Measurements from ENCODE around the gene SLC13A2.
"Not testable (repeated sequence)": the region's sequence is repeated elsewhere in the genome, so short reads cannot be mapped to it uniquely, and the experiment has no call there.

The SLC13A2 gene, protein sequence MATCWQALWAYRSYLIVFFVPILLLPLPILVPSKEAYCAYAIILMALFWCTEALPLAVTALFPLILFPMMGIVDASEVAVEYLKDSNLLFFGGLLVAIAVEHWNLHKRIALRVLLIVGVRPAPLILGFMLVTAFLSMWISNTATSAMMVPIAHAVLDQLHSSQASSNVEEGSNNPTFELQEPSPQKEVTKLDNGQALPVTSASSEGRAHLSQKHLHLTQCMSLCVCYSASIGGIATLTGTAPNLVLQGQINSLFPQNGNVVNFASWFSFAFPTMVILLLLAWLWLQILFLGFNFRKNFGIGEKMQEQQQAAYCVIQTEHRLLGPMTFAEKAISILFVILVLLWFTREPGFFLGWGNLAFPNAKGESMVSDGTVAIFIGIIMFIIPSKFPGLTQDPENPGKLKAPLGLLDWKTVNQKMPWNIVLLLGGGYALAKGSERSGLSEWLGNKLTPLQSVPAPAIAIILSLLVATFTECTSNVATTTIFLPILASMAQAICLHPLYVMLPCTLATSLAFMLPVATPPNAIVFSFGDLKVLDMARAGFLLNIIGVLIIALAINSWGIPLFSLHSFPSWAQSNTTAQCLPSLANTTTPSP

DNA sequence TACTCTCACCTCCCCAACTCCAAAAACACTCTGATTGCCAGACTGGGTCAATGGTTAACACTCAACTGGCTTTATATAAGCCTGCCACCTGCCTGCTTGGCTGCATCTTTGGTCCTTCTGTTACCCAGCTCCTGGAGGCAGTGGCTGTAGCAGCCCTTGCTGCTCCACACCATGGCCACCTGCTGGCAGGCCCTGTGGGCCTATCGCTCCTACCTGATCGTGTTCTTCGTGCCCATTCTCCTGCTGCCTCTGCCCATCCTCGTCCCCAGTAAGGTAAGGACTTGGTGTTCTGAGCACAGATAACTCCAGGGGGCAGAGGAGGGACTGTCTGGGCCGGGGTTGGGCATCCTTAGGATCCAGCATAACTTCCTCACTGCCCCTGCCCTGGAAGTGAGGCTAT is at the start of gene SLC13A2:
TSS of gene SLC13A2 (plus strand) at position 103 of the 400 bp plus-strand sequence. CDS start at position 172, 69 bp downstream.
- no peak for DNase-seq

GRCh38 chr17:28425206-28425605 is 48.2 kb upstream of the SLC13A2 start:
- peak in 1 of 3 donors; percentile 3 for DNase-seq

DNA sequence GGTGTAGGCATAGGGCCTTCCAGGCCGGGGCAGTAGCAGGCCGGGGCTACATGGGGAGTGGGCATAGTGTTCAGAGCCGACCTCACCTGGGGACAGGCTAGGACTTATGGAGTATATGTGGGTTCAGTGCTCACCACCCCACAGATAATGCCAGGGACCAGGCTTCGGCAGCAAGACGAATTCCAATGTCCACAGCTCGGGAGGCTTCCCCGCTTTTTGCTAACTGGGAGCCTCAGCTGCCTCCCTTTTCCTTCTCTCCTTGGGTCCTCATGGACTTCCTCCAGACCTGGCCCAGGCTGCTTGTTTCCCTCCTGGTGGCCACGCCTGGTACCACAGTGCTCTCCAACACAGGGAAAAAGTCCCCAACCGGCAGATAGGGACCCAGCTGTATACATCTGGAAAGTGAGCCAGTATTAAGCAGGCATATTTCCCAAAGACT is 47.3 kb upstream of the SLC13A2 start:
- DNase-seq, result peak; percentile 27 to 52 (median 46)

- peak in 1 of 3 donors; percentile 9 for DNase-seq
Measured at GRCh38 chr17:28427371-28427770, 46.1 kb upstream of the SLC13A2 start.

GRCh38 chr17:28427982-28428381 is 45.5 kb upstream of the SLC13A2 start:
- DNase-seq, result peak in 1 of 3 donors; percentile 16

DNA sequence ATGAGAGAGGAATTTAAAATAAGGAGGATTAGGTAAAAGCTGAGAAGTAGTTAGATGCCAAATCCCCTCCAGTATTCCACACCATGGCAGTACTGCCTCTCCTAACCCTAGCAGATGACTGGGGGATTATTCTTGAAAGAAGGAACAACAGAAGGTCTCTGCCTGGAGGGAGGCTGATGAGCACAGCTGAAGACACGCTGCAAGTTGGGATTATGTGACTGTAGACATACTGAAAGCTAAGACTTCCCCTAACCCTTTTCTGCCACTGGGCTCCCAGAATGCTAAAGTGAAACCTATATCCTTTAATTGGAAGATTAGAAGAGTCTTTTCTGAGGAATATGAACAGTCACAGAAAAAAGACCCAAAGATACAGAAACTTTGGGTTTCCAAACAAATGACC is 39.7 kb upstream of the SLC13A2 start:
- peak; percentile 26 to 67 (median 50) for DNase-seq

DNA sequence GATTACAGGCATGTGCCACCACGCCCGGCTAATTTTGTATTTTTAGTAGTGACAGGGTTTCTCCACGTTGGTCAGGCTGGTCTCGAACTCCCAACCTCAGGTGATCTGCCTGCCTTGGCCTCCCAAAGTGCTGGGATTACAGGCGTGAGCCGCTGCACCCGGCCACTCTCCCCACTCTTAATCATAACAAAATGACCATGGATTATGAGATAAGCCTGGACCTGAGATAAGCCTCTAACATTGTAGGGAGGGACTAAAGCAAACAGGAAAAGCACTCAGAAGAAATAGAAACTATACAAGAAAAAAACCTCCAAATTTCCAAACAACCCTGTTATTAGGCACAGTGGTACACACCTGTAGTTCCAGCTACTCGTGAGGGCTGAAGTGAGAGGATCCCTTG is 39.1 kb upstream of the SLC13A2 start:
- DNase-seq, result peak in 1 of 3 donors; percentile 6

GRCh38 chr17:28443901-28444638 is 29.4 kb upstream of the SLC13A2 start:
- no peak for DNase-seq

DNA sequence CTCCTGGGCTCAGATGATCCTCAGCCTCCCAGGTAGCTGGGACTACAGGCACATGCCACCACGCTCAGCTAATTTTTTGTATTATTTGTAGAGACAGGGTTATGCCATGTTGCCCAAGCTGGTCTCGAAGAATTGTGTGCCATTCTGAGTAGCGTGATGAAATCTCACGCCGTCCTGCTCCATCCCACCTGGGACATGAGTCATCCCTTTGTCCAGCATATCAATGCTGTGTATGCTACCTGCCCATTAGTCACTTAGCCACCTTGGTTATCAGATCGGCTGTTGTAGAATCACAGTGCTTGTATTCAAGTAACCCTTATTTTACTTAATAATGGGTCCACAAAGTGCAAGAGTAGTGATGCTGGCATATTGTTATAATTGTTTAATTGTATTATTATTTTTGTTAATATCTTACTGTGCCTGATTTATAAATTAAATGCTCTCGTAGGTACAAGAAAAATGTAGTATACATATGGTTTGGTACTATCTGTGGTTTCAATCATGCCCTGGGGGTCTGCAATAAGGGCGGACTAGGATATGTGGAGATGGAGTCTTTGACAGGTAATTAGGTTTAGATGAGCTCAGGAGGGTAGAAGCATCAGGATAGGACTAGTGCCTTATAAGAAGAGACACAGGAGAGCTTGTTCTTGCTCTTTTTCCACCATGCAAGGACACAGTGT is 26.6 kb upstream of the SLC13A2 start:
- DNase-seq, result no peak

DNA sequence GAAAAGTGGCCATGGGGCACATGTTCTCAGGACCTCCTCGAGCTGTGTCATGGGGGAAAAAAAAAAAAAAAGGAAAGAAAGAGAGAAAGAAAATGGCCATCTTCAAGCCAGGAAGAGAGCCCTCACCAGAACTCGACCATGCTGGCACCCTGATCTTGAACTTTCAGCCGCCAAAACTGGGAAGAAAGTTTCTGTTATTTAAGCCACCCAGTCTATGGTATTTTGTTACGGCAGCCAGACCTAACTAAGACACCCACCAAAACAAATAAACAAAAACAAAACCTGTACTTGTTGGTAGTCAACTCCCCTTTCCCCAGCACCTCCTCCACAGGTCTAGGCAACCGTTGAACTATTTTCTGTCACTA is 26.1 kb upstream of the SLC13A2 start:
- no peak for DNase-seq

DNA sequence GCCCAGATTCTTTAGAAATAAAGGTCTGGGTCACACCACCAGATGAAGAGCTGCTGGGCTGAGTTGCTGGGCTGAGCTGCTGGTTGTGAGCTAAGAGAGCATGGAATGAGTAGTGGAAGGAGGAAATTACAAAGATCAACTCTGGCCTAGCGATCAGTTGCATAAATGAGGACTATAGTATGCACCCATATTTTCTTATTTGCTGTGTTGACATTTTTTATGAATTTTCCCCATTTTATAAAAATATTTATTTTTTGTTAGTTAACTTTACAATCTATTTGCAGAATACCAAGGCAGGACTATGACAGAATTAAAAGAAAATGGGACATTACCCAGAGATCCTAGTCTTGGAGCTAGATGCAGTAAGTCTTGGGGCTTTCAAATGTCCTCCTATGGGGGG is 23.6 kb upstream of the SLC13A2 start:
- no peak for DNase-seq

- no peak for DNase-seq
Measured at GRCh38 chr17:28457890-28458289, 15.6 kb upstream of the SLC13A2 start.

DNA sequence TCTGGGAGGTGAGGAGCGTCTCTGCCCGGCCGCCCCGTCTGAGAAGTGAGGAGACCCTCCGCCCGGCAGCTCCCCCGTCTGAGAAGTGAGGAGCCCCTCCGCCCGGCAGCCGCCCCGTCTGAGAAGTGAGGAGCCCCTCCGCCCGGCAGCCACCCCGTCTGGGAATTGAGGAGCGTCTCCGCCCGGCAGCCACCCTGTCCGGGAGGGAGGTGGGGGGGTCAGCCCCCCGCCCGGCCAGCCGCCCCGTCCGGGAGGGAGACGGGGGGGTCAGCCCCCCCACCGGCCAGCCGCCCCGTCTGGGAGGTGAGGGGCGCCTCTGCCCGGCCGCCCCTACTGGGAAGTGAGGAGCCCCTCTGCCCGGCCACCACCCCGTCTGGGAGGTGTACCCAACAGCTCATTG is 14.6 kb upstream of the SLC13A2 start:
- not testable (repeated sequence) for DNase-seq

DNA sequence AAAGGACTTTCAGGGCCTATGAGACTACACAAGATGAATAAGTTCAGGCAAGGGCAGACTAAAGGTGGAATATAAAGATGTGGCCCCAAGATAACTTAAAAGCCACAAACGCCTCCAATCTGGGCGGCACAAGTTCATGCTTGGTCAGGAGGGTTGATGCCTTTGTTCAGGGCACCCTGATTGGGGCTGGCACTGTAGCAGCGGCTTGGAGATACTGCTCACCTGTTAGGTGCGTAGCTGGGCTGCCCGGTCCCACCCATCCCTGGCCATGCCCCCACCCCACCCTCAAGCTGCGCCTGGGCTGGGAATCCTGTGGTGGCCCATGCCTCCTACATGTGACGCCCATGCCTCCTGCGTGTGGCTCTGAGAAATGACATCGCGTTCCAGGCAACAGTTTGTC is 12.5 kb upstream of the SLC13A2 start:
- no peak for DNase-seq

DNA sequence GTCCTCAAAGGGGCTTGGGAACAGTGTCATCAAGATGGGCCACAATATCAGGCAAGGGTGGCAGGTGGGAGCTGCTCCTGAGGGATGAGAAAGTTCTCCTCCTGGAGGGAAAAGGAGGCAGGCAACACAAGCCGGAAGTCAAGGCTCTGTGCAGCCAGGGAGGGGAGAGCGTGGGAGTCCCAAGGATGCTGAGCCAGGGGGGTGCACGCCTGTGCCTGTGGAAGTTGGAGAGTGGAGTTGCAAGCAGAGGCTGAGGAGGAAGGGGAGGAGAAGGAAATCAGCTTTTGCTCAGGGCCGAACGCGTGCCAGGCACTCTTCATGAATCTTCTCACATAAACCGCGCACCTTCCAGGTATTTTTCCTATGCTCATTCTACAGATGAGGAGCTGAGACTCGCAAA is 7.4 kb upstream of the SLC13A2 start:
- no peak for DNase-seq

DNA sequence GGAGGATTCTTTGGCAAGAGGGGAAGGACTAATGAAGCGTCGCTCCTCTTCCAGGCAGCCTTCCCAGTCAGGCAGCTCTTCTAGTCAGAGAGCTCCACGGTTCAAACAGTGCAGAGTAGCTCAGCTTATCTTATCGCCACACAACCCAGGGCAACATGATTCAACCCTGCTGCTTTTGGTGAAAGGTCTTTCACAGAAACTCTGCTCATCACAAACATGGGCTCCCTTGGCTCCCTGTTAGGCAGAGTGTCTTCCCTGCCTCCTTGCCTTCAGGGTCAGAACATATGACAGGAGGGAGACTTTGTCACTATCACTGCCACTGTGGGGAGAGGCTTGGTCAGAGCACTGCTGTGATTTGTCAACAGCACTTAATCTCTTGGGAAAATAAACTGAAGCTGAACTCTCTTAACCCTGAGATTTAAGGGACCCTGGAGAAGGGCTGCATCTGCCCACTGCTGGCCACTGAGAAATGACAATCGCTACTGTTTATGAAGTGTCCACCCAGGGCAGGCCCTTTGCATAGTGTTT is 6.9 kb upstream of the SLC13A2 start:
- peak in 1 of 3 donors; percentile 12 for DNase-seq

GRCh38 chr17:28467456-28468025 is 5.9 kb upstream of the SLC13A2 start:
- peak; percentile 43 to 72 (median 58) for DNase-seq

DNA sequence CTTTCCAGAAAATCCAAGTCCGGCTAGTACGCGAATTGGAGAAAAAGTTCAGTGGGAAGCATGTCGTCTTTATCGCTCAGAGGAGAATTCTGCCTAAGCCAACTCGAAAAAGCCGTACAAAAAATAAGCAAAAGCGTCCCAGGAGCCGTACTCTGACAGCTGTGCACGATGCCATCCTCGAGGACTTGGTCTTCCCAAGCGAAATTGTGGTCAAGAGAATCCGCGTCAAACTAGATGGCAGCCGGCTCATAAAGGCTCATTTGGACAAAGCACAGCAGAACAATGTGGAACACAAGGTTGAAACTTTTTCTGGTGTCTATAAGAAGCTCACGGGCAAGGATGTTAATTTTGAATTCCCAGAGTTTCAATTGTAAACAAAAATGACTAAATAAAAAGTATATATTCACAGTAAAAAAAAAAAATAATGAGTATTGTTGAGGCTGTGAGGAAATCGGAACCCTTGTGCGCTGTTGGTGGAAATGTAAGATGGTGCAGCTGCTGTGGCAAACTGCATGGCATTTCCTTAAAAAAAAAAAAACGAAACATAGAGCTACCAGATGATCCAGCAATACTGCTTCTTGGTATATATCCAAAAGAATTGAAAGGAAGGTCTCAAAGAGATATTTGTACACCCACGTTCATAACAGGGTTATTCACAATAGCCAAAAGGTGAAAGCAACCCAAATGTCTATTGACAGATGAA is 5.3 kb upstream of the SLC13A2 start:
- peak in 2 of 3 donors; percentile 13 to 25 for DNase-seq

GRCh38 chr17:28468781-28469180 is 4.7 kb upstream of the SLC13A2 start:
- DNase-seq, result peak in 2 of 3 donors; percentile 19 to 39

DNA sequence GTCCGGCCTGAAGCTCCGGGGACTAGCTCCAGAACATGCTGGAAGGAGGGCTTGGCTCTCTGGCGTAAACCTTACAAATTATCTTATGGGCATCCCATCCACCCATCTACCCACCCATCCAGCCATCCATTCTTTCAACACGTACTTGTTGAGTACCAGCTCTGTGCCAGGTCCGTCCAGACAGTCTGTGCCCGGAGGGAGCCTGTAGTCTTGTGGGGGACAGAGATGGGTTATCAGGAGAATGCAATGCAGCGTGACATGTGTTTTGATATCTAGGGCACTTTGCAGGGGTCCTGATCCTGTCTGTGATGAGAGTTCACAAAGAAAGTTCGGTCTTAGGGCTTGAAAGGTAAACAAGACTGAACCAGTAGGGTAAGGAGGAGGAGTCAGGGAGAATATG is 4.1 kb upstream of the SLC13A2 start:
- DNase-seq, result no peak

- no peak for DNase-seq
Measured at GRCh38 chr17:28470266-28470913, 3.1 kb upstream of the SLC13A2 start.

Data from suppressor macrophage treated with lipopolysaccharide for 1 hour (primary cell).